Measurements from ENCODE around the gene KMT2C.

The KMT2C gene

DNA sequence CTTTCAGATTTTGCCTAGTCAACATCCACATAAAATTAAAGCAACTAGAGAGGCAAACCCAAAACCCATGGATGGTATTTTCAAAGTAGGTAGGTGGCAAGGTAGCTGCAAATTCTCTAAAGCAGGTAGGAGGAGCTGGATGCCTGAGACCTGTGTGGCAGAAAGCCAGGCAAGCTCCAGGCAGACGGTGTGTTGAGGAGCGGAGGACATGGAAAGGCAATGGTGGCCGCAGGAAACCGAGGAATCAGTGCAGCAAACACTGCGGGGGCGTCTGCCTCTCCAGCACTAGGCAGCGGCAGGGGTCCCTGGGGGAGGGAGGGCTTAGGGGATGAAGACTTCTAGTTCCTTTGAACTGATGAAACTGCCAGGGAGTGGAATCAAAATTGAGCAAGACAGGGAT, 309.1 kb downstream of the KMT2C start:
- TF ChIP-seq CEBPB (IDR thresholded peaks at IDR 0.05) (no peak), TEAD4 (IDR thresholded peaks at IDR 0.05) (no peak), FOXM1 (IDR thresholded peaks at IDR 0.05; ENCODE audit: borderline replicate concordance, low read depth) (no peak)

DNA sequence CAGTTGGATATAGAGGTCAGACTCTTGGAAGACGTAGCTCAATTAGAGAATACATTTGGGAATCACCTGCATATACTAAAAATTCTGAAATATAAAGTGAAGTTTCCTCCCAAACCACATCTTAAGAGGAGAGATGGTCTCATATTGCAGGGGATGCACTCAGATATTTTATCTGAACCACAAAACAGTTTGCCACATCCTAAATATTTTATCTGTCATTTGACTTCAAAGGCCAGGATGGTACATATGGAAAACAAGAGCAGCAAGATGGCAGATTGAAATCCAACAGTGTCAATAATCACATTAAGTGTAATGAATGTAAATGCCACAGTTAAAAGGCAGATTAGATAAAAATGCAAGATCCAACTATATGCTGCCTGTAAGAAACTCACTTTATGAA, 313.3 kb downstream of the KMT2C start:
- TF ChIP-seq EP300 (IDR thresholded peaks at IDR 0.05; ENCODE audit: borderline replicate concordance) (no peak), ZBTB7A (IDR thresholded peaks at IDR 0.05; ENCODE audit: low read depth) (no peak), EGR1 (IDR thresholded peaks at IDR 0.05) (no peak), TAF1 (IDR thresholded peaks at IDR 0.05; ENCODE audit: low read depth) (no peak), RAD21 (IDR thresholded peaks at IDR 0.05; ENCODE audit: low read depth) (no peak), CEBPB (IDR thresholded peaks at IDR 0.05) (no peak), NFIC (IDR thresholded peaks at IDR 0.05) (no peak), TEAD4 (IDR thresholded peaks at IDR 0.05) (no peak)
- TF ChIP-seq, protein P1, sequence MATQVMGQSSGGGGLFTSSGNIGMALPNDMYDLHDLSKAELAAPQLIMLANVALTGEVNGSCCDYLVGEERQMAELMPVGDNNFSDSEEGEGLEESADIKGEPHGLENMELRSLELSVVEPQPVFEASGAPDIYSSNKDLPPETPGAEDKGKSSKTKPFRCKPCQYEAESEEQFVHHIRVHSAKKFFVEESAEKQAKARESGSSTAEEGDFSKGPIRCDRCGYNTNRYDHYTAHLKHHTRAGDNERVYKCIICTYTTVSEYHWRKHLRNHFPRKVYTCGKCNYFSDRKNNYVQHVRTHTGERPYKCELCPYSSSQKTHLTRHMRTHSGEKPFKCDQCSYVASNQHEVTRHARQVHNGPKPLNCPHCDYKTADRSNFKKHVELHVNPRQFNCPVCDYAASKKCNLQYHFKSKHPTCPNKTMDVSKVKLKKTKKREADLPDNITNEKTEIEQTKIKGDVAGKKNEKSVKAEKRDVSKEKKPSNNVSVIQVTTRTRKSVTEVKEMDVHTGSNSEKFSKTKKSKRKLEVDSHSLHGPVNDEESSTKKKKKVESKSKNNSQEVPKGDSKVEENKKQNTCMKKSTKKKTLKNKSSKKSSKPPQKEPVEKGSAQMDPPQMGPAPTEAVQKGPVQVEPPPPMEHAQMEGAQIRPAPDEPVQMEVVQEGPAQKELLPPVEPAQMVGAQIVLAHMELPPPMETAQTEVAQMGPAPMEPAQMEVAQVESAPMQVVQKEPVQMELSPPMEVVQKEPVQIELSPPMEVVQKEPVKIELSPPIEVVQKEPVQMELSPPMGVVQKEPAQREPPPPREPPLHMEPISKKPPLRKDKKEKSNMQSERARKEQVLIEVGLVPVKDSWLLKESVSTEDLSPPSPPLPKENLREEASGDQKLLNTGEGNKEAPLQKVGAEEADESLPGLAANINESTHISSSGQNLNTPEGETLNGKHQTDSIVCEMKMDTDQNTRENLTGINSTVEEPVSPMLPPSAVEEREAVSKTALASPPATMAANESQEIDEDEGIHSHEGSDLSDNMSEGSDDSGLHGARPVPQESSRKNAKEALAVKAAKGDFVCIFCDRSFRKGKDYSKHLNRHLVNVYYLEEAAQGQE (IDR thresholded peaks at IDR 0.05; ENCODE audit: low read depth) = no peak
- TF ChIP-seq, protein P2, sequence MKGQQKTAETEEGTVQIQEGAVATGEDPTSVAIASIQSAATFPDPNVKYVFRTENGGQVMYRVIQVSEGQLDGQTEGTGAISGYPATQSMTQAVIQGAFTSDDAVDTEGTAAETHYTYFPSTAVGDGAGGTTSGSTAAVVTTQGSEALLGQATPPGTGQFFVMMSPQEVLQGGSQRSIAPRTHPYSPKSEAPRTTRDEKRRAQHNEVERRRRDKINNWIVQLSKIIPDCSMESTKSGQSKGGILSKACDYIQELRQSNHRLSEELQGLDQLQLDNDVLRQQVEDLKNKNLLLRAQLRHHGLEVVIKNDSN (IDR thresholded peaks at IDR 0.05) = no peak

DNA sequence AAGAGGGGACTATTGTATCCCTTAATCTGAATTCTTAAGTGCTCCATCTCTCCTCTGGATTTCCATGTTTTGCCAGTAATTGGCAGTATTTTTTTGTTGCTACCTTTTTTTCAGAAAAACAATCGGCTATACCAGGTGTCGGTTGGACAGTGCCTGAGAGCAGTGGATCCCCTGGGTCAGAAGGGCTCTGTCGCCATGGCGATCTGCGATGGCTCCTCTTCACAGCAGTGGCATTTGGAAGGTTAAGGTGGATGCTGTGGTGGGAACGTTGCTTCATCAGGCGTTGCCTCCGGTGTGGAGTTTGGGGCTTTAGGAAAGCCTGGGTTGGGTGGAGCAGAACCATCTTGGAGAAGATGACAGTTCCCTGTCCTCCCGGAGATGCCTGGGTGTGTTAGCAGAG, 314.4 kb downstream of the KMT2C start:
- TF ChIP-seq NFIC (IDR thresholded peaks at IDR 0.05) (no peak), TEAD4 (IDR thresholded peaks at IDR 0.05) (no peak), RAD21 (IDR thresholded peaks at IDR 0.05; ENCODE audit: low read depth) (no peak), ZBTB7A (IDR thresholded peaks at IDR 0.05; ENCODE audit: low read depth) (no peak), TAF1 (IDR thresholded peaks at IDR 0.05; ENCODE audit: low read depth) (no peak), YY1 (IDR thresholded peaks at IDR 0.05; ENCODE audit: low read depth) (no peak), FOXM1 (IDR thresholded peaks at IDR 0.05; ENCODE audit: borderline replicate concordance, low read depth) (no peak), EGR1 (IDR thresholded peaks at IDR 0.05) (no peak), TCF12 (IDR thresholded peaks at IDR 0.05; ENCODE audit: low read depth) (no peak), CEBPB (IDR thresholded peaks at IDR 0.05) (no peak), EP300 (IDR thresholded peaks at IDR 0.05; ENCODE audit: borderline replicate concordance) (no peak), CREB1 (IDR thresholded peaks at IDR 0.05; ENCODE audit: low read depth) (no peak)
- TF ChIP-seq, protein P3, sequence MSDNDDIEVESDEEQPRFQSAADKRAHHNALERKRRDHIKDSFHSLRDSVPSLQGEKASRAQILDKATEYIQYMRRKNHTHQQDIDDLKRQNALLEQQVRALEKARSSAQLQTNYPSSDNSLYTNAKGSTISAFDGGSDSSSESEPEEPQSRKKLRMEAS (IDR thresholded peaks at IDR 0.05) = no peak
- TF ChIP-seq, protein P1 (IDR thresholded peaks at IDR 0.05; ENCODE audit: low read depth) = no peak
- TF ChIP-seq, protein P2 (IDR thresholded peaks at IDR 0.05) = no peak

DNA sequence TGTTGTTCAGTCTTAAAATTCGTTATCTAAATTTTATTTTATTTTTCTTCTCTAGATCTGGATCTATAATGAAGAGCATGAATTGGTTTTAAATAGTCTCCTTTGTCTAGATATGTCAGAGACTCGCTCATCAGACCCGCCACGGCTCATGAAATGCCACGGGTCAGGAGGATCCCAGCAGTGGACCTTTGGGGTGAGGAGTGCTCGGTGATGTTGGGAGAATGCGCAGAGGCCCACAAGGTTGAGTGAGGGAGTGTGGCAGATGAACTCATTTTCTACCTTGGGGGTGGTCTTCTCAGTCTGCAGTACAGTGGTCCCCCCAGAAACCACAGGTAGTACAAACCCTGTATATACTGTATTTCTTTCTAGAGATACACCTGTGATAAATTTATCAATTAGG, 315.0 kb downstream of the KMT2C start:
- TF ChIP-seq CEBPB (IDR thresholded peaks at IDR 0.05) = no peak
- TF ChIP-seq, protein P3 (IDR thresholded peaks at IDR 0.05) = no peak
- TF ChIP-seq YY1 (IDR thresholded peaks at IDR 0.05; ENCODE audit: low read depth) = no peak
- TF ChIP-seq NFIC (IDR thresholded peaks at IDR 0.05) = no peak

DNA sequence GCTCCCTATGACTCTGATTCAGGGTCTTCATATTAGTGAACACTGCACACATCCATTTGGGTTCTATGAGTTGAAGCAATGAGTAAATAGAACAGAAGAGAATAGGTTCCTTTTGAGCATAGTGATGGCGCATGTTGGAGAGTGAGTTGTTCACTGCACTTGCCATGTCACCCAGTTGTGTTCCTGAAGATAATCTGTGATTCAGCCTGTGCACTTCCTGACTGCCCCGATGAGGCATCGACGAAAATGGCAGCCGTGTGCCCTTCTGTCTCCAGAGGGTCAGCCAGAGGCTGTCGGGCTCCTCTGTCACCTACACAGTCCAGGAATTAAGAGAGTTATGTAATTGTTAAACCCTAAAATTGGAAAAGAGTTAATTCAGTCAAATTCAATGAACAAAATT, 315.6 kb downstream of the KMT2C start:
- TF ChIP-seq CREB1 (IDR thresholded peaks at IDR 0.05; ENCODE audit: low read depth) (no peak), ZBTB7A (IDR thresholded peaks at IDR 0.05; ENCODE audit: low read depth) (no peak), TEAD4 (IDR thresholded peaks at IDR 0.05) (no peak), FOXM1 (IDR thresholded peaks at IDR 0.05; ENCODE audit: borderline replicate concordance, low read depth) (no peak), TCF12 (IDR thresholded peaks at IDR 0.05; ENCODE audit: low read depth) (no peak), YY1 (IDR thresholded peaks at IDR 0.05; ENCODE audit: low read depth) (no peak), EGR1 (IDR thresholded peaks at IDR 0.05) (no peak), EP300 (IDR thresholded peaks at IDR 0.05; ENCODE audit: borderline replicate concordance) (no peak), TAF1 (IDR thresholded peaks at IDR 0.05; ENCODE audit: low read depth) (no peak), CEBPB (IDR thresholded peaks at IDR 0.05) (no peak), RAD21 (IDR thresholded peaks at IDR 0.05; ENCODE audit: low read depth) (no peak)
- TF ChIP-seq, protein P2 (IDR thresholded peaks at IDR 0.05) = no peak
- TF ChIP-seq, protein P3 (IDR thresholded peaks at IDR 0.05) = no peak
- TF ChIP-seq, protein P1 (IDR thresholded peaks at IDR 0.05; ENCODE audit: low read depth) = no peak
